GM12878 (cell line): ENCODE data around the gene DNMT3L. TPM values are rescaled to one million over a fixed set of nuclear protein-coding genes. Genes with fewer than 3 reads are reported as not detected.

Experiments used
- BHLHE40 ChIP-seq, 2 experiments: fragments of 450-650 bp in 1 of 2; IDR thresholded peaks; 2 replicates each; pipeline ENCODE4 v1.6.1; 2011 to 2017; ENCODE audit warnings: low read depth in 2 of 2, borderline replicate concordance in 1 of 2, improper control_type of control experiment in 1 of 2, low read length in 1 of 2, mild to moderate bottlenecking in 1 of 2
- CEBPB ChIP-seq, 2 experiments: fragments of 150-350 bp in 1 of 2; IDR thresholded peaks; 2 replicates each; pipeline ENCODE4 v1.6.1; 2012 to 2014; ENCODE audit warnings: low read depth in 2 of 2, low read length in 2 of 2, borderline replicate concordance in 1 of 2, inconsistent platforms in 1 of 2
- CHD1 ChIP-seq: IDR thresholded peaks from 2 replicates; pipeline ENCODE4 v1.6.1; 2012; ENCODE audit warnings: low read depth, low read length, improper control_type of control experiment
- CUX1 ChIP-seq: IDR thresholded peaks from 2 replicates; pipeline ENCODE4 v1.6.1; 2012; ENCODE audit warnings: improper control_type of control experiment, low read depth, low read length; ENCODE audit not compliant: insufficient replicate concordance
- EED ChIP-seq: sonication (generic); IDR thresholded peaks from 2 replicates; pipeline ENCODE4 v1.6.1; 2016; ENCODE audit warnings: antibody characterized with exemption, low read depth
- EP300 ChIP-seq, 2 experiments: fragments of 150-350 bp in 1 of 2; IDR thresholded peaks; 2 replicates each; pipeline ENCODE4 v1.6.1; 2011 to 2012; ENCODE audit warnings: low read depth in 2 of 2, low read length in 2 of 2, borderline replicate concordance in 1 of 2, improper control_type of control experiment in 1 of 2, inconsistent platforms in 1 of 2; ENCODE audit not compliant: control insufficient read depth in 1 of 2
- GABPA ChIP-seq: IDR thresholded peaks from 2 replicates; pipeline ENCODE4 v1.6.1; 2014; ENCODE audit warnings: antibody characterized with exemption, low read depth, mild to moderate bottlenecking, inconsistent platforms
- GATAD2B ChIP-seq: fragments of 450-650 bp; conservative IDR thresholded peaks from 2 replicates; pipeline ENCODE4 v1.6.1; 2017; ENCODE audit warnings: low read depth, mild to moderate bottlenecking, moderate library complexity
- HCFC1 ChIP-seq: fragments of 150-350 bp; IDR thresholded peaks from 2 replicates; pipeline ENCODE4 v1.6.1; 2014; ENCODE audit warnings: low read length
- MEF2B ChIP-seq: fragments of 450-650 bp; IDR thresholded peaks from 2 replicates; pipeline ENCODE4 v1.6.1; 2018; ENCODE audit warnings: mild to moderate bottlenecking, moderate library complexity; ENCODE audit not compliant: partially characterized antibody, poor library complexity, severe bottlenecking
- NR2F1 ChIP-seq: fragments of 450-650 bp; conservative IDR thresholded peaks from 2 replicates; pipeline ENCODE4 v1.6.1; 2017; ENCODE audit warnings: mild to moderate bottlenecking
- POLR2AphosphoS2 ChIP-seq: IDR thresholded peaks from 2 replicates; pipeline ENCODE4 v1.6.1; 2011; ENCODE audit warnings: low read depth, mild to moderate bottlenecking, low read length, improper control_type of control experiment, moderate library complexity
- POLR2AphosphoS5 ChIP-seq: IDR thresholded peaks from 2 replicates; pipeline ENCODE4 v1.6.1; 2011; ENCODE audit warnings: mild to moderate bottlenecking, low read length, inconsistent platforms
- POU2F2 ChIP-seq: IDR thresholded peaks from 3 replicates; pipeline ENCODE4 v1.6.1; 2011; ENCODE audit warnings: low read depth, mild to moderate bottlenecking, low read length, borderline replicate concordance
- RB1 ChIP-seq: fragments of 450-650 bp; formaldehyde crosslinking; IDR thresholded peaks from 2 replicates; pipeline ENCODE4 v1.6.1; 2017; ENCODE audit warnings: mild to moderate bottlenecking, borderline replicate concordance
- SMAD1 ChIP-seq: fragments of 450-650 bp; IDR thresholded peaks from 2 replicates; pipeline ENCODE4 v1.6.1; 2018; ENCODE audit warnings: mild to moderate bottlenecking, low read depth; ENCODE audit not compliant: partially characterized antibody
- SMARCA5 ChIP-seq: fragments of 450-650 bp; IDR thresholded peaks from 2 replicates; pipeline ENCODE4 v1.6.1; 2017; ENCODE audit warnings: mild to moderate bottlenecking
- SREBF1 ChIP-seq: IDR thresholded peaks from 2 replicates; pipeline ENCODE4 v1.6.1; 2012; ENCODE audit warnings: mild to moderate bottlenecking, low read length
- STAT1 ChIP-seq: fragments of 450-650 bp; conservative IDR thresholded peaks from 2 replicates; pipeline ENCODE4 v1.6.1; 2014; ENCODE audit warnings: antibody characterized with exemption, mild to moderate bottlenecking
- USF1 ChIP-seq: IDR thresholded peaks from 2 replicates; pipeline ENCODE4 v1.6.1; 2011; ENCODE audit warnings: borderline replicate concordance, low read depth, mild to moderate bottlenecking, moderate library complexity, mixed read lengths, low read length; ENCODE audit not compliant: insufficient read depth; ENCODE audit errors: extremely low read length
- ZNF592 ChIP-seq: fragments of 450-650 bp; IDR thresholded peaks from 2 replicates; pipeline ENCODE4 v1.6.1; 2017; ENCODE audit warnings: mild to moderate bottlenecking, moderate library complexity
- polyA plus RNA-seq, 11 experiments: library from polyadenylated mRNA; depleted of rRNA in 4 of 11; unstranded in 6 of 11; stranded (reverse) in 5 of 11; fragments of >200 nt; fragmentation: Nextera tagmentation in 4 of 11; fragmentation: Illumina TruSeq in 1 of 11; extraction: Ambion mirVana in 4 of 11; extraction: Trizol in 1 of 11; gene quantifications; 1 replicate in 1 of 11; 2 replicates in 10 of 11; pipeline versions ENCODE4 v1.2.1 to v1.2.3, GENCODE V29; 2011 to 2016; ENCODE audit warnings: inconsistent platforms in 2 of 11, missing spikeins in 2 of 11, low read depth in 1 of 11
- total RNA-seq, 4 experiments: library from RNA; depleted of rRNA in 3 of 4; stranded (reverse); fragments of >200 nt in 3 of 4; fragmentation: Illumina TruSeq in 1 of 4; extraction: Trizol in 1 of 4; gene quantifications; 2 replicates each; pipeline versions ENCODE4 v1.2.1 to v1.2.3, GENCODE V29; 2013 to 2021

Gene DNMT3L
- total and polyA plus RNA-seq, 10 of the 15 experiments (the other 5 are each of a cell fraction or from before 2014, with no cell fraction given) = not detected

GRCh38 chr21:44296103-44296519 is 34.4 kb upstream of the DNMT3L start (continued):
- TF ChIP-seq EED (no peak), SMARCA5 (no peak), RB1 (no peak), SMAD1 (no peak), USF1 (no peak), MEF2B (no peak), CHD1 (no peak), ZNF592 (no peak), EP300 (IDR thresholded peaks at IDR 0.05; ENCODE audit: borderline replicate concordance in 1 of 2, control insufficient read depth in 1 of 2, low read depth in 2 of 2, low read length in 2 of 2) (no peak), SREBF1 (no peak), GABPA (no peak), CEBPB (IDR thresholded peaks at IDR 0.05; ENCODE audit: borderline replicate concordance in 1 of 2, low read depth in 2 of 2, low read length in 2 of 2) (no peak), POLR2AphosphoS5 (no peak), POLR2AphosphoS2 (no peak), NR2F1 (peak; percentile 14; the same call in 1 of the 2 replicates), POU2F2 (no peak), BHLHE40 (IDR thresholded peaks at IDR 0.05; ENCODE audit: borderline replicate concordance in 1 of 2, low read depth in 2 of 2, low read length in 1 of 2) (peak in 1 of 2 experiments; percentile 17; a peak in 1 of 4 replicates), STAT1 (no peak), CUX1 (no peak), GATAD2B (peak; percentile 76), HCFC1 (no peak)
